ENCODE results near the gene ST14. TPM values are rescaled to one million over a fixed set of nuclear protein-coding genes. Genes with fewer than 3 reads are reported as not detected.
A peak's percentile ranks its signal among the peaks of the same experiment; 100 is the strongest.

Gene ST14
- polyA plus RNA-seq: 45.8 to 74.8 TPM (median 66.2 TPM) in 3 replicates
- polyA plus RNA-seq (2011; ENCODE audit: low read depth): 57.5 TPM
- 24.3 and 36.9 TPM in 2 replicates for polyA plus RNA-seq (2011; cell fraction: cytosol; rRNA removed)
- 97.9 and 116 TPM in 2 replicates for polyA plus RNA-seq (2011; cell fraction: nucleus; rRNA removed)
- polyA plus RNA-seq (2012; ENCODE audit: low replicate concordance): 66.2 and 72.4 TPM in 2 replicates
- 60.5 to 115 TPM (median 88.8 TPM) in 3 replicates for polyA minus RNA-seq
- 102 TPM for polyA minus RNA-seq (2011; cell fraction: cytosol; rRNA and poly(A)+ RNA removed)
- 130 and 161 TPM in 2 replicates for polyA minus RNA-seq (2011; cell fraction: nucleus; rRNA and poly(A)+ RNA removed)

DNA sequence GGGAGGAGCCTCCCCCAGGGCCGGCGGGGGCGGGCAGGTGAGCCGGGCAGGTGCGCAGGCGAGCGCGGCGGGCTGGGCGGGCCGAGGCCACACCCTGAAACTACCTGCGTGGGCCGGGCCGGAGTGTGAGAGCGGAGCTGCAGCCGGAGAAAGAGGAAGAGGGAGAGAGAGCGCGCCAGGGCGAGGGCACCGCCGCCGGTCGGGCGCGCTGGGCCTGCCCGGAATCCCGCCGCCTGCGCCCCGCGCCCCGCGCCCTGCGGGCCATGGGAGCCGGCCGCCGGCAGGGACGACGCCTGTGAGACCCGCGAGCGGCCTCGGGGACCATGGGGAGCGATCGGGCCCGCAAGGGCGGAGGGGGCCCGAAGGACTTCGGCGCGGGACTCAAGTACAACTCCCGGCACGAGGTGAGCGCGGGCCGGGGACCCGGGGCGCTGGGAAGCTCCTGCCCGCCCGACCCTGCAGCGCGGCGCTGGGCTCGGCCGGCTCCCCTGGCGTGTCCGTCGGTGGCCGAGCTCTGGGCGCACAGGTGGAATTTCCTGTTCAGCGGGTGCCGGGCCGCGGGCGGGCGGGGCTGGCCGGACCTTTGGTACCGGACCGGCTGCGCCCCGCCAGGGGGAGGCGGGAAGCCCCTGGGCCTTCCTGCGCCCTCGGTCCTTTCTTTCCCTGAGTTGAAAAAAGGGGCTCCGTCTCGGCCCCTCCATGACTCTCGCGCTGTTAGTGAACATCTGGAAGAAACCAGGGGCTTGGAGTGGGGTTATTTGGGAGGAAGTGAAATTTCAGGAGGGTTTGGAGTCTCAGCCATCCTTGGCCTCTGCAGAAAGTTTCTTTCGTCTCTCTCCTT, at the start of gene ST14:
Gene ST14, plus strand, starts transcription at position 126 of the 841 bp plus-strand sequence. Its CDS starts 198 bp downstream, at position 324.
- Histone ChIP-seq H3K4me1 (ENCODE audit: control insufficient read depth, extremely low read depth, insufficient read depth, low read length) (peaks cover 27% of the 10 kb centered on the region), H2AFZ (ENCODE audit: control insufficient read depth, low read length) (peak within 1 kb of the TSS; percentile 52), H3K9me1 (ENCODE audit: control insufficient read depth, extremely low read depth, insufficient read depth, low read length) (peaks cover 10% of the 10 kb centered on the region), H3K4me3 (ENCODE audit: control insufficient read depth in 2 of 3, extremely low read depth in 1 of 3, insufficient read depth in 2 of 3, low read depth in 1 of 3, low read length in 3 of 3) (peak within 1 kb of the TSS; percentile 65 to 90 (median 88)), H3K27me3 (ENCODE audit: control insufficient read depth, extremely low read depth, insufficient read depth, low read length) (peaks cover 15% of the 10 kb centered on the region), H3K36me3 (ENCODE audit: control insufficient read depth in 2 of 2, extremely low read depth in 1 of 2, insufficient read depth in 2 of 2, low read length in 2 of 2) (peaks cover 0 to 2% of the 10 kb centered on the region in 2 experiments), H3K27ac (ENCODE audit: control insufficient read depth, insufficient read depth, low read length) (peak within 1 kb of the TSS; percentile 78), H3K4me2 (ENCODE audit: control insufficient read depth, extremely low read depth, insufficient read depth, low read depth, low read length) (peak within 1 kb of the TSS; percentile 96), H4K20me1 (ENCODE audit: control insufficient read depth, extremely low read depth, insufficient read depth, low read length) (peaks cover 4% of the 10 kb centered on the region), H3K9ac (ENCODE audit: control insufficient read depth, extremely low read depth, insufficient read depth, low read length) (peak within 1 kb of the TSS; percentile 87), H3K79me2 (ENCODE audit: control insufficient read depth, insufficient read depth, low read length) (peaks cover 42% of the 10 kb centered on the region), H3K9me3 (ENCODE audit: control insufficient read depth, low read depth, low read length) (no peaks in the 10 kb centered on the region)
- DNase-seq (ENCODE audit: low read depth, low spot score) (no peak), FAIRE-seq (no peak)
- TF ChIP-seq, protein P1, sequence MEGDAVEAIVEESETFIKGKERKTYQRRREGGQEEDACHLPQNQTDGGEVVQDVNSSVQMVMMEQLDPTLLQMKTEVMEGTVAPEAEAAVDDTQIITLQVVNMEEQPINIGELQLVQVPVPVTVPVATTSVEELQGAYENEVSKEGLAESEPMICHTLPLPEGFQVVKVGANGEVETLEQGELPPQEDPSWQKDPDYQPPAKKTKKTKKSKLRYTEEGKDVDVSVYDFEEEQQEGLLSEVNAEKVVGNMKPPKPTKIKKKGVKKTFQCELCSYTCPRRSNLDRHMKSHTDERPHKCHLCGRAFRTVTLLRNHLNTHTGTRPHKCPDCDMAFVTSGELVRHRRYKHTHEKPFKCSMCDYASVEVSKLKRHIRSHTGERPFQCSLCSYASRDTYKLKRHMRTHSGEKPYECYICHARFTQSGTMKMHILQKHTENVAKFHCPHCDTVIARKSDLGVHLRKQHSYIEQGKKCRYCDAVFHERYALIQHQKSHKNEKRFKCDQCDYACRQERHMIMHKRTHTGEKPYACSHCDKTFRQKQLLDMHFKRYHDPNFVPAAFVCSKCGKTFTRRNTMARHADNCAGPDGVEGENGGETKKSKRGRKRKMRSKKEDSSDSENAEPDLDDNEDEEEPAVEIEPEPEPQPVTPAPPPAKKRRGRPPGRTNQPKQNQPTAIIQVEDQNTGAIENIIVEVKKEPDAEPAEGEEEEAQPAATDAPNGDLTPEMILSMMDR (optimal IDR thresholded peaks at IDR 0.05 in 1 of 3, IDR thresholded peaks at IDR 0.05 in 1 of 3, conservative IDR thresholded peaks at IDR 0.05 in 1 of 3; ENCODE audit: extremely low read depth in 1 of 3, insufficient read depth in 2 of 3, low read length in 3 of 3): no peak
- no peak for TF ChIP-seq EZH2 (IDR thresholded peaks at IDR 0.05; ENCODE audit: low read length)
- dilution Hi-C loops (cut with MboI; ENCODE audit: extremely low pct_ligation_motif_present, low sequenced_read_pairs): no loop called here

- Histone ChIP-seq H3K27ac (ENCODE audit: control insufficient read depth, insufficient read depth, low read length) (no peak overlapping the region), H3K4me3 (ENCODE audit: control insufficient read depth in 2 of 3, extremely low read depth in 1 of 3, insufficient read depth in 2 of 3, low read depth in 1 of 3, low read length in 3 of 3) (no peak overlapping the region), H3K4me2 (ENCODE audit: control insufficient read depth, extremely low read depth, insufficient read depth, low read depth, low read length) (no peak overlapping the region), H3K4me1 (ENCODE audit: control insufficient read depth, extremely low read depth, insufficient read depth, low read length) (peaks cover 3% of the 10 kb centered on the region), H3K79me2 (ENCODE audit: control insufficient read depth, insufficient read depth, low read length) (peaks cover 60% of the 10 kb centered on the region), H2AFZ (ENCODE audit: control insufficient read depth, low read length) (no peak overlapping the region), H3K9me3 (ENCODE audit: control insufficient read depth, low read depth, low read length) (no peaks in the 10 kb centered on the region), H3K9ac (ENCODE audit: control insufficient read depth, extremely low read depth, insufficient read depth, low read length) (no peak overlapping the region), H4K20me1 (ENCODE audit: control insufficient read depth, extremely low read depth, insufficient read depth, low read length) (peaks cover 10% of the 10 kb centered on the region), H3K27me3 (ENCODE audit: control insufficient read depth, extremely low read depth, insufficient read depth, low read length) (no peaks in the 10 kb centered on the region), H3K9me1 (ENCODE audit: control insufficient read depth, extremely low read depth, insufficient read depth, low read length) (no peaks in the 10 kb centered on the region), H3K36me3 (ENCODE audit: control insufficient read depth in 2 of 2, extremely low read depth in 1 of 2, insufficient read depth in 2 of 2, low read length in 2 of 2) (peaks cover 23 to 26% of the 10 kb centered on the region in 2 experiments)
- FAIRE-seq: no peak
- dilution Hi-C loops (cut with MboI; ENCODE audit: extremely low pct_ligation_motif_present, low sequenced_read_pairs): no loop called here
- DNase-seq (ENCODE audit: low read depth, low spot score): no peak
- TF ChIP-seq EZH2 (IDR thresholded peaks at IDR 0.05; ENCODE audit: low read length): no peak
- TF ChIP-seq, protein P1 (optimal IDR thresholded peaks at IDR 0.05 in 1 of 3, IDR thresholded peaks at IDR 0.05 in 1 of 3, conservative IDR thresholded peaks at IDR 0.05 in 1 of 3; ENCODE audit: extremely low read depth in 1 of 3, insufficient read depth in 2 of 3, low read length in 3 of 3): no peak
Measured at GRCh38 chr11:130110339-130111108, 49.1 kb upstream of the ST14 start.

Data from keratinocyte (primary cell).